IMR-90 (cell line): Measurements from ENCODE around the gene SLC30A2.

Source experiments
- MAZ ChIP-seq: IDR thresholded peaks from 2 replicates; pipeline ENCODE4 v1.6.1; 2012; ENCODE audit warnings: low read depth, mild to moderate bottlenecking, low read length, improper control_type of control experiment, moderate library complexity, borderline replicate concordance
- POLR2A ChIP-seq: IDR thresholded peaks from 2 replicates; pipeline ENCODE4 v1.6.1; 2012; ENCODE audit warnings: mild to moderate bottlenecking, low read depth, low read length
- TF ChIP-seq, protein P1 (sequence below): conservative IDR thresholded peaks from 2 replicates; pipeline ENCODE4 v1.5.1; 2012; ENCODE audit warnings: mild to moderate bottlenecking, low read depth, low read length, improper control_type of control experiment

DNA sequence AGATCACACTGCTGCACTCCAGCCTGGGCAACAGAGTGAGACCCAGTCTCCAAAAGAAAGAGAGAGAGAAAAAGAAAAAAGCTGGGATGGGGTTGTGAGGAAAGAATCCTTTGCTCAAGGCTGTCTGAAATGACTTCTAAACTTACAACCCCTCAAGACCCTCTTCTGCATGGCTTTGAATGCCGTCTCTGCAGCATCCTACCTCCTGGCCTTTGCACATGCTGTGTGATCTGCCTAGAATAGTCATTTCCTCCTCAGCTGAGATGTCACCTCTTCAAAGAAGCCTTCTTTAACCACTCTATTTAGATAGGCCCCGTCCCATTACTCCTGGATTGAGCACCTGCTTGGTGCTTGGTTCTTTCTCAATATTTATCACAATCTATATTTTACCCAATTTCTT lies 38.9 kb upstream of the SLC30A2 start:
- TF ChIP-seq MAZ (no peak), POLR2A (no peak)
- TF ChIP-seq, protein P1, sequence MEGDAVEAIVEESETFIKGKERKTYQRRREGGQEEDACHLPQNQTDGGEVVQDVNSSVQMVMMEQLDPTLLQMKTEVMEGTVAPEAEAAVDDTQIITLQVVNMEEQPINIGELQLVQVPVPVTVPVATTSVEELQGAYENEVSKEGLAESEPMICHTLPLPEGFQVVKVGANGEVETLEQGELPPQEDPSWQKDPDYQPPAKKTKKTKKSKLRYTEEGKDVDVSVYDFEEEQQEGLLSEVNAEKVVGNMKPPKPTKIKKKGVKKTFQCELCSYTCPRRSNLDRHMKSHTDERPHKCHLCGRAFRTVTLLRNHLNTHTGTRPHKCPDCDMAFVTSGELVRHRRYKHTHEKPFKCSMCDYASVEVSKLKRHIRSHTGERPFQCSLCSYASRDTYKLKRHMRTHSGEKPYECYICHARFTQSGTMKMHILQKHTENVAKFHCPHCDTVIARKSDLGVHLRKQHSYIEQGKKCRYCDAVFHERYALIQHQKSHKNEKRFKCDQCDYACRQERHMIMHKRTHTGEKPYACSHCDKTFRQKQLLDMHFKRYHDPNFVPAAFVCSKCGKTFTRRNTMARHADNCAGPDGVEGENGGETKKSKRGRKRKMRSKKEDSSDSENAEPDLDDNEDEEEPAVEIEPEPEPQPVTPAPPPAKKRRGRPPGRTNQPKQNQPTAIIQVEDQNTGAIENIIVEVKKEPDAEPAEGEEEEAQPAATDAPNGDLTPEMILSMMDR = no peak
